ENCODE measurements around the gene GLMP. TPM values are rescaled to one million over a fixed set of nuclear protein-coding genes. Genes with fewer than 3 reads are reported as not detected.
A peak's percentile ranks its signal among the peaks of the same experiment; 100 is the strongest.

Gene GLMP
- total and polyA plus RNA-seq, 2 donors (not counting 1 experiment from before 2014, with no cell fraction given): 10.2 to 21.2 TPM

- ChIA-PET CTCF (no interaction called here), POLR2A (no interaction called here)
- Histone ChIP-seq H3K9me3 (ENCODE audit: control extremely low read depth in 1 of 3, control insufficient read depth in 2 of 3, insufficient read depth in 1 of 3, low read length in 2 of 3) (no peaks in the 10 kb centered on the region), H3K4me3 (ENCODE audit: control extremely low read depth in 1 of 5, extremely low read depth in 1 of 5, insufficient read depth in 1 of 5, low read depth in 2 of 5, low read length in 4 of 5) (no peak within 1 kb of the TSS), H3K4me1 (ENCODE audit: control insufficient read depth in 2 of 2, insufficient read depth in 2 of 2, low read length in 2 of 2) (peaks cover 12 to 16% of the 10 kb centered on the region in 2 donors), H3K79me2 (ENCODE audit: control insufficient read depth, insufficient read depth, low read length) (peaks cover 10% of the 10 kb centered on the region), H3K9ac (ENCODE audit: low read length) (no peak within 1 kb of the TSS), H3K27ac (ENCODE audit: low read length in 2 of 2) (no peak within 1 kb of the TSS), H3K36me3 (replicated peaks in 1 of 2; ENCODE audit: control extremely low read depth in 1 of 2, control insufficient read depth in 1 of 2, extremely low read depth in 1 of 2, insufficient read depth in 2 of 2, low read length in 1 of 2) (no peaks in the 10 kb centered on the region), H2AFZ (ENCODE audit: insufficient read depth, low read depth, low read length, poor library complexity, severe bottlenecking) (no peak within 1 kb of the TSS), H3K27me3 (replicated peaks in 1 of 4; ENCODE audit: control extremely low read depth in 1 of 4, control insufficient read depth in 3 of 4, insufficient read depth in 4 of 4, low read length in 3 of 4) (peaks cover 0 to 2% (median 0%) of the 10 kb centered on the region in 4 experiments), H3K4me2 (replicated peaks; ENCODE audit: low read depth, low read length, poor library complexity, severe bottlenecking) (no peak within 1 kb of the TSS), H4K20me1 (ENCODE audit: control insufficient read depth, insufficient read depth, low read length, poor library complexity, severe bottlenecking) (no peaks in the 10 kb centered on the region)
- DNase-seq (no peak), ATAC-seq (ENCODE audit: low read depth) (no peak)
- Mint-ChIP-seq H3K9me3 (ENCODE audit: insufficient read depth) (no peaks in the 10 kb centered on the region), H3K4me1 (peaks cover 14% of the 10 kb centered on the region), H3K27me3 (no peaks in the 10 kb centered on the region), H3K27ac (no peak within 1 kb of the TSS), H3K4me3 (no peak within 1 kb of the TSS)
- no peak for TF ChIP-seq EZH2 (IDR thresholded peaks at IDR 0.05; ENCODE audit: borderline replicate concordance, insufficient read depth, low read depth, low read length, poor library complexity, severe bottlenecking)
- TF ChIP-seq CTCF (IDR thresholded peaks at IDR 0.05): no peak
- intact Hi-C loops (cut with micrococcal nuclease): no loop called here
- WGBS (ENCODE audit: insufficient coverage): 98% methylated on average over 16 of the region's 19 CpGs
Measured at GRCh38 chr1:156298852-156299357, 3.4 kb upstream of the GLMP start, which contains the start of gene VHLL. Gene VHLL, minus strand, starts transcription at chr1:156299307. Its CDS starts 118 bp downstream, at chr1:156299189.

GRCh38 chr1:156293895-156294294 is 1.6 kb downstream of the GLMP start:
- H3K27ac ChIP-seq (ENCODE audit: low read length in 2 of 2): no peak overlapping the region
- no peak overlapping the region for H3K4me3 ChIP-seq (ENCODE audit: control extremely low read depth in 1 of 5, extremely low read depth in 1 of 5, insufficient read depth in 1 of 5, low read depth in 2 of 5, low read length in 4 of 5)
- H3K36me3 ChIP-seq (replicated peaks in 1 of 2; ENCODE audit: control extremely low read depth in 1 of 2, control insufficient read depth in 1 of 2, extremely low read depth in 1 of 2, insufficient read depth in 2 of 2, low read length in 1 of 2): peaks cover 0 to 4% of the 10 kb centered on the region in 2 experiments
- H3K9me3 ChIP-seq (ENCODE audit: control extremely low read depth in 1 of 3, control insufficient read depth in 2 of 3, insufficient read depth in 1 of 3, low read length in 2 of 3): no peaks in the 10 kb centered on the region
- Mint-ChIP-seq H3K27ac (no peak overlapping the region), H3K27me3 (no peaks in the 10 kb centered on the region), H3K9me3 (ENCODE audit: insufficient read depth) (no peaks in the 10 kb centered on the region), H3K4me1 (peaks cover 20% of the 10 kb centered on the region), H3K4me3 (peak overlapping the region; percentile 44)
- H3K9ac ChIP-seq (ENCODE audit: low read length): no peak overlapping the region
- intact Hi-C loops (cut with micrococcal nuclease): loop anchor here (5.0 kb wide), 1 partner anchor 288 kb away; no protein-coding TSS in a partner anchor
- no peak for ATAC-seq (ENCODE audit: low read depth)
- no peak overlapping the region for H2AFZ ChIP-seq (ENCODE audit: insufficient read depth, low read depth, low read length, poor library complexity, severe bottlenecking)
- peaks cover 10% of the 10 kb centered on the region for H3K79me2 ChIP-seq (ENCODE audit: control insufficient read depth, insufficient read depth, low read length)
- H3K27me3 ChIP-seq (replicated peaks in 1 of 4; ENCODE audit: control extremely low read depth in 1 of 4, control insufficient read depth in 3 of 4, insufficient read depth in 4 of 4, low read length in 3 of 4): peaks cover 0 to 2% (median 0%) of the 10 kb centered on the region in 4 experiments
- CTCF ChIA-PET: no interaction called here
- WGBS (ENCODE audit: insufficient coverage): 98% methylated on average over 6 of the region's 9 CpGs
- H3K4me1 ChIP-seq (ENCODE audit: control insufficient read depth in 2 of 2, insufficient read depth in 2 of 2, low read length in 2 of 2): peaks cover 12 to 20% of the 10 kb centered on the region in 2 donors
- no peaks in the 10 kb centered on the region for H4K20me1 ChIP-seq (ENCODE audit: control insufficient read depth, insufficient read depth, low read length, poor library complexity, severe bottlenecking)
- TF ChIP-seq CTCF (IDR thresholded peaks at IDR 0.05) (no peak), EZH2 (IDR thresholded peaks at IDR 0.05; ENCODE audit: borderline replicate concordance, insufficient read depth, low read depth, low read length, poor library complexity, severe bottlenecking) (no peak)
- no peak overlapping the region for H3K4me2 ChIP-seq (replicated peaks; ENCODE audit: low read depth, low read length, poor library complexity, severe bottlenecking)
- DNase-seq: no peak
- POLR2A ChIA-PET: interaction anchor here (1.0 kb wide), 1 partner anchor 11 kb away, joined by 3 read pairs; no protein-coding TSS in a partner anchor
